Hematopoietic multipotent progenitor cell (in vitro differentiated cells): ENCODE data around the gene GPR183. TPM values are rescaled to one million over a fixed set of nuclear protein-coding genes. Genes with fewer than 3 reads are reported as not detected.

ENCODE experiments used
- DNase-seq, 3 donors: peaks; one replicate each; pipeline ENCODE4 v3.0.0-alpha.2; 2011 to 2015; ENCODE audit warnings: low read depth in 2 of 3, low spot score in 2 of 3
- total RNA-seq: library from RNA; depleted of rRNA; stranded (reverse); fragments of >200 nt; gene quantifications from one replicate; pipeline ENCODE4 v1.2.3, GENCODE V29; 2012

GPR183 gene, protein sequence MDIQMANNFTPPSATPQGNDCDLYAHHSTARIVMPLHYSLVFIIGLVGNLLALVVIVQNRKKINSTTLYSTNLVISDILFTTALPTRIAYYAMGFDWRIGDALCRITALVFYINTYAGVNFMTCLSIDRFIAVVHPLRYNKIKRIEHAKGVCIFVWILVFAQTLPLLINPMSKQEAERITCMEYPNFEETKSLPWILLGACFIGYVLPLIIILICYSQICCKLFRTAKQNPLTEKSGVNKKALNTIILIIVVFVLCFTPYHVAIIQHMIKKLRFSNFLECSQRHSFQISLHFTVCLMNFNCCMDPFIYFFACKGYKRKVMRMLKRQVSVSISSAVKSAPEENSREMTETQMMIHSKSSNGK
- 9.4 TPM for total RNA-seq

DNA sequence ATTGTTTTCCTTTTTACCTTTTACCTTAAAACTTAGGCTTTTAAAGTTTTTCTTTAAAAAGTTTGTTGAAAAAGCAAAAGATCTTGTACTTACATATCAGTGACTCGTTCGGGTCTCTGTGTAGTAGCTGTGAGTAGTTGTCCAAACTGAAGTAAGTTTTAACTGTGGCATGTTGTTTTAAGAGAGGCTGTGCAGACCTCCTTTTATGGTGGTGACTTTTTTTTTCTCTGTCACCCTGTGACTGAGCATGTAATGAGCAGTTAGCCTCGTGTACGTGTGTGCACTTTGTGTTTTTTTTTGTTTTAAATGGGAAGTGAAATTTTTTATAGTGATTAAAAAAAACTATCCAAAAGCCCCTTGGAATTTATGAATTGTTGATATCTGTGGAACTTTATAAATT lies at the start of gene GPR183:
Gene GPR183, minus strand, starts transcription at position 153 of the 400 bp plus-strand sequence. CDS start 11,254 bp downstream, outside the sequence.
- DNase-seq = peak; percentile 50 to 79 (median 69)

DNA sequence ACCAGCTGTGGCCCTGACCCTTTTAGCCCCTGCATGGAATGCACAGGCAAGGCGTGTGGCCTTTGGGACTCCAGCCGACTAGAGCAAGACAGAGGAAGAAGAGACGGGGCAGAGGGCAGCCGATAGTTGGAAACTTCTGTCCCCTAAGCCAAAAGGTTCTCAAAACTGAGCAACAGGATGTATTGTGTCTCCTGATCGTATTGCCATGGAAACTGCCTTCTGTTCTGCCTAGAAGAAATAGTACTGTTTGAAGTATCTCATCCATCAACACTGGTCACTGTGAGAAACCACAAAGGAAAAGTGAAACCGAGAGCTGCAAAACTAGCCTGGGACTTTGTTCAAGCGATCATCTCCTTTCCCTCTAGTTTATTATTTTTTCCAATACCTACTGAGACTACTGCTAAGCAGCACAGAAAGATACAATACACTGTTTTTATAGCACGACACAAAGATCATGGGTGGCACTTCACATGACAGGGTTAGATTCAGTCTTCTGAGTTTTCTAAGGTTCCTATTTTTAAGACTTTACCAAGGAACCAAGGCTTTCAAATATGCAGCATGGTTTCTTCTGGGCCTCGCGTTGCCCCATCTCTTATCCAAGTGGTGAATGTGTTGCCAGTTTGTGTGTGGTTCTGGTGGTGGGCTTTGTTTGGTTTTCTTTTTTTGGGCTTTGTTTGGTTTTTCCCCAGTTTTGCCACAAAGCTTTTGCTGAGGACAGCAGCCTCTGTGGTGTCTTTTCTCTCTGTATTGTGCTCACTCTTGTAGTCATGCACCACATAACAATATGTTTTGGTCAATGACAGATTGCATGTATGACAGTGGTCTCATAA lies 49.3 kb upstream of the GPR183 start:
- DNase-seq = peak; percentile 59 to 97 (median 90)

DNA sequence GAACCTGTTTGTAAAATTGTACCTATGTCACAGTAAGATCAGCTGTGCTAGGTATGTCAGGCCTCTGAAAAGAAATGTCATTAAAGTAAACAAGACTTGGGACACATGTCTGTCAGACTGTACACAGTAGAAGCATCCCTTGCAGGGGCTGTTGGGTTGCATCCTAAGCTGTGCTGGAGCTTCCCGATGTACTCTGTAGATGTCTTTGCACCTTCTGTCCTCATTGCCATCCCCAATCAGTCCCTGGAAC lies 48.7 kb upstream of the GPR183 start:
- no peak for DNase-seq

DNA sequence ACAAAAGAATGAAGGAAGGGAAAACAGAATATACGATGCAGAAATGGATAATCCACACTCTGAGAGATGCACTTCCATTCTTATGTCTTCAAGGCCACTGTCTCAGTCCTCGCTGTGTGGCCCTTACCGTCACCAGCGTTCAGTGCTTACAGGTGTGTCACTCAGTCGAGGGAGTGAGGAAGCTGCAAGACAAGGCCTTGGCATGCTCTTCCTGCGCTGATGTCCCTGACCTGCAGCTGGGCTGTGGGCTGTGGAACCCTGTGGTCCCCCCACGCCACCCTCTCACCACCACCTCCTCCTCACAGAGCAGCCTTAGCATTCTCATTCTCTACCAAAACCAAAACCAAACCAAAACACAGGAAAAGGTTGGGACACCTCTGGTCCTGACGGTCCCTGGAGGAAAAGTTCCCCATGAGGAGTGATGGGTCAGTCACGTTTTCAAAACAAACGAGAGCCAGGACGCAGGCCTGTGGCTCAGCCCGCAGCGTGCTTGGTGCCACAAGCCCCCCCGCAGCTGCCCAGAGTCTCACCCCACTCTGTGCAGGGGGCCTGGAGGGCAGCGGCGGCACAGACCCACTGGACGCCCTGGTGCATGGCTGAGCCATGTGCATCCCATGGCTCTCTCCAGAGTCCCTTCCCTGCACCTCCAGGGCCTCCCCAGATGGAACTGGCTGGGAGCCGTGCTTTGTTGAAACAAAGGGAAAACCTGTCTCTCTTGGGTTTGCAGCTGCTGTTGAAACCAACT lies 48.2 kb upstream of the GPR183 start:
- no peak for DNase-seq

DNA sequence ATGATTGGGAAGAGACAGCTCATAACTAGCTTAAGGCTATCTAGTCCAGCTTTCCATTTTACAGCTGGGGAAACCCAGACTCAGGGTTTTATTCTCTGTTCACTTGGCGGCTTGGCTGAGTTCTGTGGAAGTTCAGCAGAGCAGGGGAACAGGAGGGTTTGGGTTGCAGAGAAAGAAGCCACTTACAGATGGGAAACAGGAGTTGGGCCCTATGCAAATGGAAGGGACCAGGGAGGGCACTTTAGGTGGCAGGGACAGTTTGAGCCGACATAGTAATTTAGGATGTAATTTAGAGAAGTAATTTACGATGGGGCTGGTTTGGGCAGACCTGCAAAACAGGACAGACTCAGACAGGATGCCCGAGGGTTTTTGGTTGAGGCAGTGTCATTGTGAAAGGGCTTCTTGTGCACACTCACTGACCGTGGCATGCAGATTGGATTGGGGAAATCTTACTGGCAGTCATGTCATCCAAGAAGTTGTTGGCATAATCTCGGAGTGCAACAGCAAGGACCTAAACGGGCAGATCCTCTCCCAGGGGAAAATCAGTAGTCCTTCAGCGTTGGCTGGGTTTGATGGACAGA lies 47.3 kb upstream of the GPR183 start:
- DNase-seq = peak in 1 of 3 donors; percentile 39

DNA sequence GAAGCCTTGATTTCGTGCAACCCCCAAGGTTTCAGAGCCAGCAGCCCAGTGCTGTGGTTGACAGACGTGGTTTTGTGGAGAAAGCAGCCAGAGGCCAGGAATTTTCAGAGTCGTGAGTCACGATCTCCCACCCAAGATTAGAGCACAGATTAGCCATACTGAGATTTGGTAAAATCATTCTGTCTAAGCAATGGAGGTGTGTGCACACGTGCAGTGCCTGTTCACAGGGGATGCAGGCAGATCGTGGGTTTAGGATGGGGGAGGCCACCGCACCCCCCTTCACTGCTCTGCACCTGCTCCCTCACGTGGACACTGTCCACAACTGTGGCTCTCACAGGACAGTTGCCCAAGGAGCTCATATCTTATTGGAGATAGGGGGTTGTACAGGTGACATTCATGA lies 46.6 kb upstream of the GPR183 start:
- no peak for DNase-seq

DNA sequence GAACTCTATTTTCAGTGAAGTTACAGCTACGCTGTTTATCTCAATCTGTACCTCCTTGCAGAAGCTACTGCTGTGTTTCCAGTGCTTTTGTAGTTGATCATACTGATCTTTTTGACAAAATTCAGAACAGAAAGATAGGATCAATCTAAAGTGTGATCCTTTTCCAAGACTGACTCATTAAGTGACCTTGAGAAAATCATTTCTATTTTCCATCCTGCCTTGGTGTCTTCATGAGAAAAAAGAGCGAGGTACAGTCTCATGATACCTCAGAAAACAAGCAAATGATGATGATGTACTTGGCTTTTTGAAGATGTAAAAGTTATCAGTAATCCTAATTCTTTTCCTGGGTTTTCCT lies 46.0 kb upstream of the GPR183 start:
- no peak for DNase-seq

DNA sequence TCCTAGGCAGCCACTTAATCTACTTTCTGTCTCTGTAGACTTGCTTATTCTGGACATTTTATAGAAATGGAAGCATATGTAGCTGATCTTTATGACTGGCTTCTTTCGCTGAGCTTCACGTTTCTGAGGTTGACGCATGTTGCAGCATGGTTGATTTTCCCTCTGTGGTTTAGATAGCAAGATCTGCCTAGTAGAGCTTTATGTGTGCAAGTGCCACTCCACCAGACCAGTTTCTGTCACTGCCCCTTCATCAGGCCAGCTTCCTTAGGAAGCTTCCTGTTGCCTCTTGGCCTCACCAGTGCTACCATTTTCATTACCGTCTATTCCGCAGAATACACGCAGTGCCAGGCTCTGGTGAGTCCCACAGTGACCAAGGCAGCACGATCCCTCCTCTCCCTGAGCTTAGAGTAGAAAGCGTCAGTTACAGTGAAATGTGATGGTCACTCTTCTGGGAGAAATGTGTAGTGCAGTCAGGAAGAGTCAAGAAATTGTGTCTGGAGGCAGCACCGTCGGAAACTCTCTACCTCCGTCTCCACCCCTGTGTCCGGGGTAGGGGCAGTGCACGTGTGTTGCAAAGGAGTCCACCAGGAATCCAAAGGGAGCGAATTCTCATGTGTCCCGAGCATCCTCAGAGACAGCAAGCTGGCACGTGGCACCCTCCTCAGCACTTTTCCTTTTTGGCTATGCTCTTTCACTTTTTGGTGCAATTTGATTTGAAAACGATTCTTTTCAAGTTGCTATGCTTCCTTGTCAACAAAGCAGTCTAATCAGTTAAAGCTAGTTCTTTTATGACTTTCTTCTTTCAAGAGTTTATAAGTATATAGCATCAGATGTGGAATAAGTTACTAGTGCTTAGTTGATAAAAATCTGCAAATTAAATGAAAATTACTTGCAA lies 45.4 kb upstream of the GPR183 start:
- no peak for DNase-seq

DNA sequence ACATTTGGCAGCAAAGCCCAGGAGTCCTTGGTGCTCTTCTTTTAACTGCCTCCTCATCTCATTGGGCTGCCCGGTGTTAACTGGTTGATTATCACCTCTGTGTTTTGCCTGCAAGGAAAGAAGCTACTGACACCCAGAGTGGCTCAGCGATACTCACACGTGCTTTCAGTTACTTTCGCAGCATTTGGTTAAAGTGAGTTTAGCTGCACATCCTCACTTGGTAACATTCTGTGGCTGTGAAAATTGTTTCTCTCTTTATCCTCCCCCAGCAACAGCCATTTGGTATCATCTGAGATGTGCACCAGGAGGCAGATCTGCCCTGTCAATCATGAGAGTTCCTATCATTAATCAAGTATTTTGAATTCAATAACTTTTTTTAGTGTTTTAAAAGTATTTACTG lies 44.6 kb upstream of the GPR183 start:
- no peak for DNase-seq

DNA sequence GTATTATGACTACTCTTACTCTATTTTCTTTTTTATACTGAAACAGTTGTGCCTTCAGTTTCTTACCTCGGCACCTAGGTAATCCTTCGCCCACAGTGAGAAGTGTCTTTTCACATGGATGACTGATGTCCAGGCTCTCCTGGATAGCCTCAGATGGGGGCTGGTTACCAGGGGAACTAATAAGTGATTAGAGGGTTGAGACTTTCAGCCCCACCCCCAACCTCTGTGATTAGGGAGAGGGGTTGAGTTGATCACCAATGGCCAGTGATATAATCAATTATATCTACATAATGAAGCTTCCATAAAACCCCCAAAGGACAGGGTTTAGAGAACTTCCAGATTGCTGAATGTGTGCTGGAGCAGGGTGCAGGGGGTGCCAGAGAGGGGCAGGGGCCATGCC lies 43.0 kb upstream of the GPR183 start:
- DNase-seq = no peak

DNA sequence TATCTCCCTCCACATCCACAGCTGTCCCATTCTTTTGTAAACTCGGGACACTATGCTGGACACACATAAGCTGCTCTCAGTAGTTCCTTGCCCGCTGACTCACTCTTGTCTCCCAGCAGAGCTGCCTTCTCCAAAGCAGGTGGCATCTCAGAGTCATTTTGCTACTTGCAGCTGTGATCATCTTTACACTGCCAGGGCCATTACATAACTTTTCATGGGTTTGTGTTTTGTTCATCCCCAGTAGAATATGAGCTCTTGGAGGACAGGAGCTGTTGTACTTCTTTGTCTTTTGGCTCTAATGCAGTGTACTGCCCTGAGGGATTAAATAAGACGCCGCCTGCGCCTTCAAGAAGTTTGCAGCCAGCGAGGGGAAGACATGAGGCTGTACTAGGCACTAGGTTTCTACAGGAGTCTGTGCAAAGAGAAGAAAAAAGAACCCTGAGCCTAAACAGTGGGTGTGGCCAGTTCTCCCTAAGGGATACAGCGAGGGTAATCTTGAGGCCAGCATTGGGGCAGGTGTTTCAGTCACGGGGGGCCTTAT lies 40.8 kb upstream of the GPR183 start:
- no peak for DNase-seq

DNA sequence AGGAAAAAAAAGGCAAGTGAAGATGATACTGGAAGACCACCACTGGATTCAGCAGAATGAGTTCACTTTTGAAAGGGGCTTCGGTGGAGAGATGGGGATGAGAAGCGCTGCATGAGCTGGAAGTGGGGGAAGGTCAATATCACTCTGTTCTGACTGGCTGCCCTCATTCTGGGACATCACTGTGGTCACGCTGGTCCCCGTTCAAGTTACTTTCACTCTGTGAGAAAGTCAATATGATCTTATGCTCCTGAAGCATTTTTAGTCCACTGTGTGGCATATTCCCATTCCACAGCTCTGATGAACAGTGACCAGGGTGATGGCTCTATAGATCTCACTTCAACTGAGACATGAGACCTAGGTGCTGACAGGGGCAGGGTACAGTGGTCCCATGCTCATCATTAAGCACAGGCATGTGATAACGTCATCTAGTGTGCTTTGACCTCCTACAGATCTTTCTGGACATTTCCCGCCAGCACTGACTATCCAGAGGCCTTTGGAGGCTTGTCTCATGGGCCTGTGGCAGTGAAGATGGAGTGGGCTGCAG lies 40.2 kb upstream of the GPR183 start:
- DNase-seq = no peak

DNA sequence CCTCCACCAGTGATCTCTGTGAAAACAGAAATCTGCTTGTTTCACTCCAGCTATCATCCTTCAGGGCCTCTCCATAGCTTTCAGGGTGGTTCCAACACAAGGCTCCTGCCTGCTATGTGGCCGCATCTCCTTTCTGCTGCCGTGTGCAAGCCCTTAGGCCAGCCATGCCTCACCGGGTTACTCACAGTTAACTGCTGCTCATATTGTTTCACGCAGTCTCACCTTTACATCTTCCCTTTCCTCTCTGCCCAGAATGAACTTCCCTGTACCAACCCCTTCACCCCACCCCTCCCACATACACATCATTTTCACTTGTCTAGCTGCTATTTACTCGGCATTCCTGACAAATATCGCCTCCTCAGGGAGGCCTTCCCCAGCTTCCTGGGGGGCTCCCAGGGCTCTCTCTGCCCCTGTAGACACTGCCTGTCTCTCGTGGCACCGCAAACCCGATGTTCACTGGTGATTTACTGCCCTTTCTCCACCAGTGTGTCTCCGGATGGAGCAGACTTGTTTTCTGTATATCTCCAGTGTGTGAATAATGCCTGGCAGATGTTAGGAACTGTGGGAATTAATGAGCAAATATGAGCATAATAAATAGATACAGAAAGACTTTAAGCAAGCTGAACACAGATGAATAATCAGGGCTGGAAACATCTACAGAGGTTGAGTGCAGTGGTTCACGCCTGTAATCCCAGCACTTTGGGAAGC lies 39.3 kb upstream of the GPR183 start:
- no peak for DNase-seq

DNA sequence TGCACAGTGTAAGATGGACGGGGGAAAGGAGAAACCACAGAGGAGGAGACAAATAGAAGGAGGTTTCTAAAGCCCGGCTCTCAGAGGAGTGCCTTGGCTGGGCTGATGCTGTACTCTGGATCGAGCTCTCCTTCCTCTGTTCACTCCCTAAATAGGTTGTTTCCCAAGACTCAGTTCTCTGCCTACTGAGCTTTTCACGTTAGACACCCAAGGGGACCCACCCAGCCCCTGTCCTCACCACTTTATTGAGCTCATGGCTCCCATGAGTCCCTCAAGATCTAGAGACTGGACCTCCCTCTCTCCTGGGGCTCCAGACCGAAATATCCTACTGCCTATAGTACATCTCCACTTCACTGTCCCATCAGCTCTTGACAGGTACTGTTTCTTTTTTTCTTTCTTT lies 38.1 kb upstream of the GPR183 start:
- no peak for DNase-seq

DNA sequence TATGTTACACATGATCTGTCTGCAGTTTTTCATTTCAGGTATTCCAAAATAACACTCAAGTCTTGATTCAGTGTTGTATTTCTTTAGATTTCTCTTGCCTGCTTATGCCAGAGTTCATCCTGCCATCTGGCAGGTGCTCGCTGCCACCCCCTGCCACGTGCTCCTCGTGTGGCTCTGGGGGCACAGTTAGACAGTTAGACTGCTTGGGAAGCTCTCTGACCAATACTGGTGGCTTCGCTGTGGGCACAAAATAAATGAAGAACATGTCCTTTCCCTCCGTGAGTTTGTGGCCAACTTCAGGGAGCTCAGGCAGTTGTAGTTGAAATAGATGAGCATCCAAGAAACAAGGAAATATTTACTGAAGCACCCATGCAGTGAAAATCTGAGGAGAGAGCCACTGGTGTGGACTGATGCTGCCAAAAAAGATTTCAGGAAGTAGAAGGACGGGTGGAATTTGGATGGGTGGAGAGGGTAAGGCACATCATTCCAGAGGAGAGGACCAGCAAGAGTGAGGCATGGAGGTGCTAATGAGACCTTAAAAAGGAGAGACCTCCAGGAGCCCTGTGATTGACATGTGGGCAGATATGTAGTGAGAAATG lies 37.5 kb upstream of the GPR183 start:
- no peak for DNase-seq

DNA sequence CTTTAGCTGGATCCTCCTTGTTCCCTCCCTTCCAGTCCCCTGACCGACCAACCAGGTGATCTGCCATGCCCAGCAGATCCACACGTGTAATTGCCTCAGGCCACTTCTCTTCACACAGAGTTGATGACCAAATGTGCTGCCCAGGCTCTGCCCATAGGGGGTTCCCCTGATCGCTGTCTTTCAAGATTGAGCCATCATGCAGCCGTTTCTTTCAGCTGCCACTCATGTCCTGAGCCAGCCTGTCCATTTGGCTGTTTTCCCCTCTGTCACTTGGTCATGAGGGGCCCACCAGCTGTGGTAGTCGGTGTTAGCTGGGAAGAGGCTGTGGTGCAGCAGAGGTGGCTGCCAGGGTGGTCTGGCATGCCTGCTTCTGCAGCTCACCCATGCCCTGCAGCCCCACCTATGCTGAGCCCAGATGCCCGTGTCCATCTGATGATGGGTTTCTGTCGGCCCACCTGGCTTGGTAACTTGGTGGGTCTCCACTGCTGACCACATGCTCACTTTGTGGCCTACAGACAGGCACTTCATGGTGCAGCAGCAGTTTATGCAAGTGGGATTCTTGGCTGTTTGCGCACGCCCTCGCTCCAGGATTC lies 35.6 kb upstream of the GPR183 start:
- no peak for DNase-seq

DNA sequence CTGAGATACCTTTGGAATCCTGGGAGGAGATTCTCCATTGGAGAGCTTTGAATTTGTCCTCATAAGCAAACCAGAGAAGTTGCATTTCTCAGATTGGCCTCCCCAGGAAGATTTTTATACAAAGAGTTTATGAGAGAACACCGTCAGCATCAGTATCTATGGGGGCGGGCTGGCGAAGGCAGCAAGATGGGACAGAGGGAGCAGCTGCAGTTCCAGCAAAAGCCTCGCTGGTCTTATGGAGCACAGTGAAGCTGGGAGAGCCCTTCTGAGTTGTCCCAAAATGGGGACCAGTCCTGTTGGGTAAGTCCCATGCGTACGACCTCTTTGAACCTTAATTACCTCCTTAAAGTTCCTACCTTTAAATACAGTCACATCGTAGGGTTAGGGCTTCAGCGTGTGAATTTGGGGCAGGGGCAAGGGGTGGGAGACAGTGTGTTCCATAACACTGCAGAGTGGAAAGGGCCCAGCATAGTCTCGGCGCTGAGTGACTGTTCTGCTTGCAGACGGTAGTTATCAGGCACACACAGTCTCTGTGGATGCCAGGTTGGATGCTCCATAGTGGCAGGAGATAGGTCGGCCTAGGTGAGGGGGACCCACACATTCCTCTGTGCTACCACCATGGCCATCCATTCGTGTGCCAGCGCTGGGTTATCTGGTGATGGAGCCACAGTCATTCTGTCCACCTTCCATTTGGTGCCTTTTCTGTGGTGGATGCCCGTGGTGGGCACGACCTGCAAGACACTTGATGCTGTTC lies 34.9 kb upstream of the GPR183 start:
- no peak for DNase-seq

DNA sequence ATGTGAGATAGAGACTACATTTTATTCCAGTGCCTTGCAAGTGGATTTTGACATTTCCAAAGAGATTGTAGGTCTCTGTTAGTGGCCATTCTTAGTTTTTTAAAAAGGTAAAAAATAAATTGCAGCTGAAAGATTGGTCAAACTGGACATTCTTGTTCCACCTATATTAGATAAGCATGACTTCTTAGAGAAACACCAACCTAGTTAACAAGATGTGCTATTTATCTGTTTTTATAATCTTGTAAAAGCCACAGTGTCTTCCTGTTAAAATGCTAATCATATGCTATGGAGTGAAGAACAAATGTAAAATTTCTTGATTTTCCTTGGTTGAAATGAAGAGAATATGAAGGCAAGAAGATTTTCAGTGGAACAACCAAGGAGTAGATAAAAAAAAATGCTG lies 33.4 kb upstream of the GPR183 start:
- no peak for DNase-seq
